ENCODE results near the gene KRTAP4-4.
"Not testable (repeated sequence)": the region's sequence is repeated elsewhere in the genome, so short reads cannot be mapped to it uniquely, and the experiment has no call there.

KRTAP4-4 gene

DNA sequence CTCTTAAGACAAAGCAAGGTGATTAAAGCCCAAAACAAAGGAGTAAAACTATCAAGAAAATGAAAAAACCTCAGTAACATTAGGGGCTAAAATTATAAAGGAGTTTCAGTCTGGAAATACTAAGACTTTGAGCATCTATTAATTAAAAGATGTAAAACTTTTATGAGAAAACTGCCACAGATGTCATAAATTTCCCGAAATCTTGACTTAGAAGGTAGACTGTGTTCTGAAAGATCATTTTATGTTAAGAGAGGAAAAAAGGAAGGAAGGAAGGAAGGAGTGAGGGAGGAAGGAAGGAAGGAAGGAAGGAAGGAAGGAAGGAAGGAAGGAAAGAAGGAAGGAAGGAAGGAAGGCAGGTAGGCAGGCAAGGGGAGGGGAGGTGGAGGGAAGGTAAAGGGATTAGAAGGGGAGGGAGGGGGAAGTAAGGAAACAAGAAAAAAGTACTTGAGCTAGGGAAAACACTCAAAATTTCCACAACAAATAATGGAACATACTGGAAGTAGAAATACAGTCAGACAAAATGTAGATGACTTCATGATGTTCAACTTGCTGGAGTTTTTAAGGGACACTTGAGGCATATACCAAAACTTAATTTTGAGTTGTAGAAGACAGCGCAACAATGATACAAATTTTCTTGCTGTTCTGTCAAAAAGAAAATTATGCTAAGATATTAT, 12.9 kb downstream of the KRTAP4-4 start:
- DNase-seq: no peak

DNA sequence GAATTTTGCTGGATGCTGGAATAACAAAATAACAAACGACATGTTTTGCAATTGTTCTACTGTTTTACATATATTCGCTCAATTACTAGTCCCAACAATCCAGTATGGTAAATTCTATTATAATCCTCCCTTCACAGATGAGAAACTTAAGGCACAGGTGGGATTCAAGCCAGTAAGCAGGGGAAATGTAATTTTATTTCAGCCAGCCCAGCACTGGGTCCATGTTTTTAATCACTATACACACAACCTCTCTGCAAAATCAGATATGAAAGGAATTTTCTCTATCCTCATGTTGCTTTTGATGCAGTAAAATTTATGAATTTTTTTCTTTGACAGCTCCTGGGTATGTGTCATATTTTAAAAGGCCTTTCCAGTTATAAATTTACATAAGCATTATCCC, 15.3 kb downstream of the KRTAP4-4 start:
- DNase-seq: no peak

DNA sequence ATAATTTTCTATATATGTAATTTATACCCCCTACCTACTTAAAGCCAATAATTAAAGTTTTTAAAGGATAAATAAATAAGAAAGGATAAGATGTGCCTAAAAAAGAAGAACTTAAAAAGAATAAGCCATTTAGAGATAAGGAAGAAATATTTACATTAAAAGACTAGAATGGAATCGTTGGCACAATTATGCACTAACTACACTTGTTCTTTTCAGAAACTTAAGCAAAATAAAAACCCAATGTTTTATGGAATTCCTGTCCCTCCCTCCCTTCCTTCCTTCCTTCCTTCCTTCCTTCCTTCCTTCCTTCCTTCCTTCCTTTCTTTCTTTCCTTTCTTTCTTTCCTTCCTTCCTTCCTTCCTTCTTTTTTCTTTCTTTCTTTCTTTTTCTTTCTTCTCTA, 15.7 kb downstream of the KRTAP4-4 start:
- no peak for DNase-seq

- DNase-seq: no peak
Observed at GRCh38 chr17:41141361-41141760, 19.2 kb downstream of the KRTAP4-4 start.

DNA sequence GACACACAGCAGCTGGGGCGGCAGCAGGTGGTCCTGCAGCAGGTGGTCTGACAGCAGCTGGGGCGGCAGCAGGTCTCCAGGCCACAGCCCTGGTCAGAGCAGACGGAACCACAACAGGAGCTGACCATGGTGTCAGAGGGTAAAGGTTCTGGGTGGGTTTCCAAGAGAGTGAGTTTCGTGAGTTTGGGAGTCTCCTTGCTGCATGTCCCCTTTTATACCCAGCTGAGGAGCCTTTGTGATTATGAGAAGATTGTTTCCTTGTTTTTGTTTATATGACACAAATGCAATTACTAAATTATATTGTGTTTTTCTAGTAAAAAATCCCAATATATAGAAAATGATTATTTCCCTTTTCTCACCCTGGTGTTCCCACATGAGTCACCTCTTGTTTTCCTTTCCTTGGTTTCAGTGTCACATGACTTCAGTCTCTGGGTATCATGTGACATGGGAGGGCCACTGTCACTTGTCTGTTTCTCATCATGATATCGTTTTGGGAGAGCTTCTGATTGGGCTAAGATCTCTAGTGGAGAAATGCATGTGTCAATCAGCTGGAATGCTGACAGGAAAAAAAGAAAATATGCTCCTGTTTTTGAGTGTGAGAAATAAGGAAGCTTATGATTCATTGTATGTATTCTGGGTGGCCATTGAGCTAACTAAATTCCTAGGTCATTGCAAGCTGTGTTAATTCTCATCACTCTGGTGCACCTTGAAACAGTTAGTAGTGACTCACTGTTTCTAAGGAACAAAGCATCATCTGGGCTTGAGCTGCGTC, 20.0 kb downstream of the KRTAP4-4 start, which contains the start of gene KRTAP4-6:
Gene KRTAP4-6 (minus strand): TSS at position 185 of the 772 bp plus-strand sequence. CDS start 57 bp downstream, at position 128.
- DNase-seq: no peak

DNA sequence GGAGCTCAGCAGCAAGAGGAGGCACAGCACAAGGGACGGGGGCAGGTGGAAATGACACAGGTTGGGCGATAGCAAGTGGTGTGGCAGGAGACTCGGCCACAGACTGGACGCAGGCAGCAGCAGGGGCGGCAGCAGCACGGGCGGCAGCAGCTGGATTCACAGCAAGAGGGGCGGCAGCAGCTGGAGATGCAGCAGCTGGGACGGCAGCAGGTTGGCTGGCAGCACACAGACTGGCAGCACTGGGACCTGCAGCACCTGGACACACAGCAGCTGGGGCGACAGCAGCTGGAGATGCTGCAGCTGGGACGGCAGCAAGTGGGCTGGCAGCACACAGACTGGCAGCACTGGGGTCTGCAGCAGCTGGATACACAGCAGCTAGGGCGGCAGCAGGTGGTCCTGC, 20.7 kb downstream of the KRTAP4-4 start:
- not testable (repeated sequence) for DNase-seq

- DNase-seq: no peak
Observed at GRCh38 chr17:41133880-41134735, 26.4 kb downstream of the KRTAP4-4 start.

- DNase-seq: no peak
Observed at GRCh38 chr17:41131979-41132378, 28.6 kb downstream of the KRTAP4-4 start.

GRCh38 chr17:41127371-41127770, 33.2 kb downstream of the KRTAP4-4 start:
- DNase-seq: no peak

- DNase-seq: no peak
Observed at GRCh38 chr17:41126412-41126811, 34.1 kb downstream of the KRTAP4-4 start.

DNA sequence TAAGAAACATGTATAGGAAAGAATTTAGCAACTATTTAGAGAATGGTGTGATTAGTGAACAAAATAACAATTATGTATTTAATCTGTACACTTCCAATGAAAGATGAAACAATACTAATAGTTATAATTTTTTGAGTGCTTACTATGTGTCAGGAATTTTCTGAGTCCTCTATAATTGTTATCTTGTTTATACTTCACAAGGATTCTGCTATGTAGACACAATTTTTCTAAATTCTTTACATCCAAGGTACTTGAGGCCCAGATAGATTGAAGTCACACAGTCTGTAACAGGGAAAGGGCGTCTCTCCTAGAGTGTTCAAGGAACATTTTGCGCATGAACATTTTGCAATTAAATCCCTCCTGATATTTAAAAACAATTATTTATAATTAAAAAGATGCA, 35.5 kb downstream of the KRTAP4-4 start:
- no peak for DNase-seq

- not testable (repeated sequence) for DNase-seq
Observed at GRCh38 chr17:41123991-41124371, 36.6 kb downstream of the KRTAP4-4 start, which contains the start of gene KRTAP4-12. Gene KRTAP4-12, minus strand, starts transcription at chr17:41124182. Its CDS starts 60 bp downstream, at chr17:41124122.

DNA sequence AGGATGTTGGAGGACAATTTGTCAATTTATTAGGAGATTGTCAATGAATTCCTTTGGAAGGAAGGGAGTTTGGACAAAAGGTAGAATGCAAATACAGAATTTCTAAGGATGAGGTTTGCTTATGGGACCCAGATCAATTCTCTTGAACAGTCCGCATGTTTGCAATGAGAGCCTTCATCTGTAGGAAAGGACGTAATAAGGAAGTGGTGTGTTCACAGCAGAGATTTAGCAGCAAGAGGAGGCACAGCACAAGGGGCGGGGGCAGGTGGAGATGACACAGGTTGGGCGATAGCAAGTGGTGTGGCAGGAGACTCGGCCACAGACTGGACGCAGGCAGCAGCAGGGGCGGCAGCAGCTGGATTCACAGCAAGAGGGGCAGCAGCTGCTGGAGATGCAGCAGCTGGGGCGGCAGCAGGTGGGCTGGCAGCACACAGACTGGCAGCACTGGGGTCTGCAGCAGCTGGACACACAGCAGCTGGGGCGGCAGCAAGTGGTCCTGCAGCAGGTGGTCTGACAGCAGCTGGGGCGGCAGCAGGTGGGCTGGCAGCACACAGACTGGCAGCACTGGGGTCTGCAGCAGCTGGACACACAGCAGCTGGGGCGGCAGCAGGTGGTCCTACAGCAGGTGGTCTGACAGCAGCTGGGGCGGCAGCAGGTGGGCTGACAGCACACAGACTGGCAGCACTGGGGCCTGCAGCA, 37.1 kb downstream of the KRTAP4-4 start:
- not testable (repeated sequence) for DNase-seq

GRCh38 chr17:41121742-41122141, 38.8 kb downstream of the KRTAP4-4 start:
- no peak for DNase-seq

DNA sequence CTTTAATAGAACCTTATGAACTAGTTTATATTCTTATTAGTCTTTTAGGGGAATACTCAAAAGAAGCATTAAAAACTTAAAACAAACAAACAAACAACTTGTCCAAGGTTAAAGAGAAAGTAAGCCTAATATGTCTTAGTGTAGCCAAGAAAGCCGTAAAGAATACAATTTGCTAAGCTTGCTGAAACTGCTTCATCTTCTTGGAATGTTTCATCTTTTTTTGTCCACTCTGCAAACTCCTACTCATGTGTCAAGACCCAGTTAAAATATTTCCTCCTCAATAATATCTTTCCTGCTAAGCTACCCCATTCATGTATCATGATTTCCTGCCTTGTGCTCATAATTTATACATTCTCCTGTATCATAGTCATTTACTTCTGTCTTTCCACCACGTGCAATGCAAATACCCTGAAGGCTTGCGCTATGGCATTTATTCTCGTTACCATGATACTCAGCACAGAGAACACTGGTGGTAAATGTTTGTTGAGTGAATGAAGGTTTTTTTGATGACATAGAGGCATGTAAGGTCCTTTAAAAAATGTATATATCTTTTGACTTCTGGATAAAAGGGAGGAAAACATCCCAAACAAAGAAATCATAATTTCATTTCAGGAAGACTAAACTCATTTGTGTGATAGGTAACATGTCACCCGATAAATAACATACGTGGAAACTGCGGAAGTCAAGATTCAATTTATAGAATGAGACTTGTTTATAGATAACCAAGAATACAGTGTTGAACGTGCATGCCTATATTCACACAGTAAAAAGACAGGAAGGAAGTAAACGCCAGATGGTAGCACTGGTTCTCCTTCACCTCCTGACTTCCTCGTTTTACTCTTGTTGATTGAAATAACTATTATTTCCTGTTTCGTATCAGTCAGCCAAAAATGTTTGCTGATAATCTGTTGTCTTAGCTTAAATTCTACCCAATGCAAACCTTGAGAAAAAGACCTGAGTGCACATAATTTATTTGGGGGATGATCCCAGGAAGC, 40.6 kb downstream of the KRTAP4-4 start:
- DNase-seq: not testable (repeated sequence)

DNA sequence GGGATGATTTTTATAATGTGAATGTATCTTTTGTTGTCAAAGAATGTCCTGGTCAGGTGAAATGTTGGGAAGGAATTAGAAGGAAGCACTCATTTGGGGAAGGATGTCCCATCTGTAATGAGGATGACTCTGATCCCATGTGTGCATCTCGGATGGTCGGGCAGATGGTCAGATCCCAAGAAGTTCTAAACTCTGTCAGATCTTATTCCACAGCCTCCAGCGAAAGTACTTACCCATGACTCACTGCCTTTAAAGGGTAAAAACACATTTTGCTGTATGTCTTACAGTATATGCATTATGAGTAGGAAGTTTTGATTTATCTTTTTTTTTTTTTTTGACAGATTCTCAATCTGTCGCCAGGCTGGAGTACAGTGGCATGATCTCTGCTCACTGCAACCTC, 41.8 kb downstream of the KRTAP4-4 start:
- no peak for DNase-seq

- not testable (repeated sequence) for DNase-seq
Observed at GRCh38 chr17:41117846-41118386, 42.6 kb downstream of the KRTAP4-4 start, which contains the start of gene KRTAP4-11. Gene KRTAP4-11, minus strand, starts transcription at chr17:41118373. Its CDS starts 58 bp downstream, at chr17:41118315.

DNA sequence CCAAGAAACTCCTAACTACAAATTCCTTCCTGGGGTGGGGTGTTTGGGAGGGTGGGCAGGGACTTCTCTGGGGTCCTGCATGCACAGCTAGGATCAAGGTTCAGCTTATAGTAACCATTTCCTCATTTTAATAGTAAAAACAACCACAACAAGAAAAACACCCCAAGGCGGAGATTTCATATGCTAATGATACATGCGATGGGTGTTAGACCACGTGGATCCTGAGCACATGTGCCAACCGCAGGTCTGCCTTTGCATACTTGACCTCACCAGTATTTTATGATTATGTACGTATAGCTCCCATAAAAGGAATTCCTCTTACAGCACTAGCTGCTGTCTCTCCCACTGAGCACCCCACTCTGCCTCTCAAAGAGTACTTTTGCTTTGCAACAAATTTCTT, 44.3 kb downstream of the KRTAP4-4 start:
- no peak for DNase-seq

GRCh38 chr17:41111151-41111885, 49.2 kb downstream of the KRTAP4-4 start:
- DNase-seq: no peak

Measured in NCI-H2029 (cell line).